Astrocyte (in vitro differentiated cells and primary cell): ENCODE measurements around the gene ZNF488.

Experiments
- EZH2 ChIP-seq: IDR thresholded peaks from 2 replicates; pipeline ENCODE4 v1.6.1; 2012; ENCODE audit warnings: mild to moderate bottlenecking, low read length, inconsistent platforms; ENCODE audit not compliant: insufficient read depth
- TF ChIP-seq, protein P1 (sequence below): IDR thresholded peaks from 2 replicates; pipeline ENCODE4 v1.5.1; 2011; ENCODE audit warnings: low read depth, mild to moderate bottlenecking, inconsistent platforms, low read length, moderate library complexity; ENCODE audit not compliant: insufficient read depth

DNA sequence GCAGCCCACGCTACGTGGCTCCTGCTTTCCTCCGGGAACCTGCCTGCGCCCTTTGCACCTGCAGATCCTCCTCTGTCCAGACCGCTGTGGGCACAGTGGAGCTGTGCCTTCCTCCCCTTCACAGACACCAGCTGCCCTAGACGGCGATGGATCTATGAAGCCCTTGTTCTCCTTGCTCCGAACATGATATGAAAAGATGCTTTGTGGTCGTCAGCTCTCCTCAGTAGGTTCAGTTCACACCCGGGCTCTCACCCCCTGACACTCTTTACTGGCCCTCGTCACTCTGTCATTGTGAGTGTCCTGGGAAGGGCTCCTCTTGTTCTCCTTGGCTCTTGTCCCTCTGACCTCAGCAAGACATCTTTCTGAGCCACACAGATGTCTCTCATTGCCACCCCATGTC, 4.2 kb downstream of the ZNF488 start:
- TF ChIP-seq, protein P1, sequence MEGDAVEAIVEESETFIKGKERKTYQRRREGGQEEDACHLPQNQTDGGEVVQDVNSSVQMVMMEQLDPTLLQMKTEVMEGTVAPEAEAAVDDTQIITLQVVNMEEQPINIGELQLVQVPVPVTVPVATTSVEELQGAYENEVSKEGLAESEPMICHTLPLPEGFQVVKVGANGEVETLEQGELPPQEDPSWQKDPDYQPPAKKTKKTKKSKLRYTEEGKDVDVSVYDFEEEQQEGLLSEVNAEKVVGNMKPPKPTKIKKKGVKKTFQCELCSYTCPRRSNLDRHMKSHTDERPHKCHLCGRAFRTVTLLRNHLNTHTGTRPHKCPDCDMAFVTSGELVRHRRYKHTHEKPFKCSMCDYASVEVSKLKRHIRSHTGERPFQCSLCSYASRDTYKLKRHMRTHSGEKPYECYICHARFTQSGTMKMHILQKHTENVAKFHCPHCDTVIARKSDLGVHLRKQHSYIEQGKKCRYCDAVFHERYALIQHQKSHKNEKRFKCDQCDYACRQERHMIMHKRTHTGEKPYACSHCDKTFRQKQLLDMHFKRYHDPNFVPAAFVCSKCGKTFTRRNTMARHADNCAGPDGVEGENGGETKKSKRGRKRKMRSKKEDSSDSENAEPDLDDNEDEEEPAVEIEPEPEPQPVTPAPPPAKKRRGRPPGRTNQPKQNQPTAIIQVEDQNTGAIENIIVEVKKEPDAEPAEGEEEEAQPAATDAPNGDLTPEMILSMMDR: no peak
- no peak for TF ChIP-seq EZH2
